HG02798 (cell line): Measurements from ENCODE around the gene SLC4A2.
"Not testable (repeated sequence)": the region's sequence is repeated elsewhere in the genome, so short reads cannot be mapped to it uniquely, and the experiment has no call there.

Experiments used
- ATAC-seq: cut with Tn5 transposase; IDR thresholded peaks from one replicate; pipeline ENCODE4 v1.9.1; 2021; ENCODE audit warnings: mild to moderate bottlenecking; ENCODE audit not compliant: unreplicated experiment, poor library complexity

The SLC4A2 gene

GRCh38 chr7:151059367-151060112, at the start of gene SLC4A2:
Gene SLC4A2, plus strand, starts transcription at chr7:151059589. Its CDS starts 2,399 bp downstream, at chr7:151061988.
- peak; percentile 33 for ATAC-seq

- no peak for ATAC-seq
Observed at GRCh38 chr7:151010037-151010306, 49.4 kb upstream of the SLC4A2 start.

- ATAC-seq: no peak
Observed at GRCh38 chr7:151010307-151011096, 48.9 kb upstream of the SLC4A2 start.

- ATAC-seq: no peak
Observed at GRCh38 chr7:151011097-151011409, 48.3 kb upstream of the SLC4A2 start.

GRCh38 chr7:151011616-151012015, 47.8 kb upstream of the SLC4A2 start:
- ATAC-seq: not testable (repeated sequence)

GRCh38 chr7:151012031-151012692, 47.2 kb upstream of the SLC4A2 start:
- no peak for ATAC-seq

- ATAC-seq: no peak
Observed at GRCh38 chr7:151012911-151013347, 46.5 kb upstream of the SLC4A2 start.

- no peak for ATAC-seq
Observed at GRCh38 chr7:151013356-151013732, 46.0 kb upstream of the SLC4A2 start.

- ATAC-seq: peak; percentile 52
Observed at GRCh38 chr7:151013733-151014497, 45.5 kb upstream of the SLC4A2 start.

GRCh38 chr7:151014950-151015349, 44.4 kb upstream of the SLC4A2 start:
- ATAC-seq: no peak

- ATAC-seq: no peak
Observed at GRCh38 chr7:151015967-151016366, 43.4 kb upstream of the SLC4A2 start.

GRCh38 chr7:151016505-151016904, 42.9 kb upstream of the SLC4A2 start:
- ATAC-seq: no peak

GRCh38 chr7:151016942-151017341, 42.4 kb upstream of the SLC4A2 start:
- ATAC-seq: no peak

- ATAC-seq: no peak
Observed at GRCh38 chr7:151017370-151017952, 41.9 kb upstream of the SLC4A2 start.

- ATAC-seq: peak; percentile 61
Observed at GRCh38 chr7:151017953-151018420, 41.4 kb upstream of the SLC4A2 start.

- no peak for ATAC-seq
Observed at GRCh38 chr7:151018421-151019129, 40.8 kb upstream of the SLC4A2 start.

- ATAC-seq: no peak
Observed at GRCh38 chr7:151019130-151019447, 40.3 kb upstream of the SLC4A2 start.

GRCh38 chr7:151020231-151020630, 39.2 kb upstream of the SLC4A2 start:
- ATAC-seq: no peak

GRCh38 chr7:151023232-151023631, 36.2 kb upstream of the SLC4A2 start:
- ATAC-seq: no peak
